T1000 (cell line): ENCODE measurements around the gene NAP1L4.

Experiments used
- DNase-seq: peaks from one replicate; lab custom pipeline; 2025; ENCODE audit warnings: mixed read lengths; lab: John Stamatoyannopoulos, UW

NAP1L4 gene

DNA sequence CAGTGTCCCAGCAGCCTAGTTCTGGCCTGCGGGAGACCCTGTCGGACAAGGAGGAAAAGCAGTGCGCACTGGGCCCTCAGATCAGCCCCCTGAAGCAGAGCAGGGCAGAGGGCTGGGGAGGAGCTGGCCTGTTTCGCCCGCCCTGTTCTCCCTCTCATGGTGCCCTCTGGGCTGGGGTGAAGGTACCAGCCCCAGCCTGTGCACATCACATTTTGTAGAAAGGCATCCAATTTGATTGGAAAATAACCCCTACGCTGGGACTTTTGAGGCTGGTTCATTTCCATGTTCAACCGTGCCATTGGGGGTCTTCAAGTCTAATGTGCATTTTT lies 832 bp upstream of the NAP1L4 start:
- no peak for DNase-seq

DNA sequence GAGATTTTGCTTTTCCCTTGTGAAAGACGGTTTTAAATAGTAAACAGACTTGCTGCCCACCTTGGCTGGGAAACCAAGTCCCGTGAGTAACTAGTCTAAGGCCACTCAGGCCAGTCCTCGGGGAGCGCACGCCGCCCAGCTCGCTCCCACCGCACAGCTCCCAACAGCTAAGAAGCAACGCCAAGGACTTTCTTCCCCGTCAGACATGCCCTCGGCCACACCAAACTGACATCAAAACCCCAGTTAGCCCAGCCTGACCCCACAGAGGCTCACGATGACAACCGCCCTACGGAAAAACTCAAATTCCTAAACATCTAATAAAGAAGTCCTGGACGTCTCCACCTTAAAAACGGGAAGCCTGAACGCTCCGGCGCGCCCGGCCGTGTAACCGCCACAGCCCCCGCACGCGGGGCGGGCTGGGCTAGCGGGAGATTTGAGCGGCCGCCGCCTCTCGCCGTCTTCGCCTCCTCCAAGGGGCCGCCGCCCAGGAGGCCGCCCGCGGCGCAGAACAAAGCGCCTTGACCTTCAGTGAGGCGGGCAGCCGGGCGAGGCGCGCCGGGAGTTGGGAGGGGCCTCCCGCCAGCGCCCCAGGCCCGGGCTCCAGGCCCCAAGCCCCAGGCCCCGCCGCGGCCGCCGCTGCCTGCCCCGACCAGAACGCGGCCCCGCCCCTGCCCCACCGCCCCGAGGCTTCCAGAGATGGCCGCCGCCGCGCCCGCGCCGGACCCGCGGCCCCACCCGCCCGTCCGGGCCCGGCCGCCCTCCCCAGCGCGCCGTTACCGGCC lies 486 bp downstream of the NAP1L4 start:
- peak; percentile 66 for DNase-seq

DNA sequence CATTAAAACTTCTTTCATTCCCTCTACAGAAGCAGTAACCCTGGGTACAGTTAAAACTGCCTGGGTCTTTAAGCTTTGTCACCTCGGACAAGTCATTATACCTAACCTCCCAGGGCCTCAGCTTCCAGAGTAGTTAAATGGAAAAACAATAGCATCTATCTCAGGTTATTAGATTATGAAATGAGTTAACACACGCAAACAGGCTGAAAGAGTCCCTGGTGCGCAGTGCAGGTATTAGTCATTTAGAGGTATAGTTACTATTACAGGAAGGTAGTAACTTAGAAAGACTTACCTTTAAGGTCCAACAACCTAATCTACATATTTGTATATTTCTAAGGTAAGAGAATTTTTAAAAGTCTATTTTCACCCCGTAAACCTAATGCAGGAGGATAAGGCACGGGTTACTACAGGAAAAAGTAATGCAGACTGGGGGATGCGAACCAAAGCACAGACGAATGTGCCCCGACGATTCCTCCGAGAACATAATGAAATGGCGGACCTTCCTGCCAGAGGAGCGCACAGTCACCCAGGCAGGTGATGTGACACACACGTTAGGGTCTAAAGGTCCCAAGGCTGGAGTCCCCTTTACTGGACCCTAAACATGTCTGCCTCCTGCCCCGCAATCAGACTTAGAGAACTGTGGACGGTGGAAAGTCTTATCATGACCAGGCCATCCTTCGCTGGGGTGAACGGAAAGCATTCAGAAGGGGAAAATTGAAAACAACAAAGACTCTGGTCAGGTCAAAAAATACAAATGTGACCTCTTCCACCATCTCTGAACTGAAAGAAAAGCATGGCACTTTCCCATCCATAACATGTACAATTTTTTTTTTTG lies 1.3 kb downstream of the NAP1L4 start:
- DNase-seq, result no peak

GRCh38 chr11:2989551-2989950 lies 2.6 kb downstream of the NAP1L4 start:
- DNase-seq, result no peak

DNA sequence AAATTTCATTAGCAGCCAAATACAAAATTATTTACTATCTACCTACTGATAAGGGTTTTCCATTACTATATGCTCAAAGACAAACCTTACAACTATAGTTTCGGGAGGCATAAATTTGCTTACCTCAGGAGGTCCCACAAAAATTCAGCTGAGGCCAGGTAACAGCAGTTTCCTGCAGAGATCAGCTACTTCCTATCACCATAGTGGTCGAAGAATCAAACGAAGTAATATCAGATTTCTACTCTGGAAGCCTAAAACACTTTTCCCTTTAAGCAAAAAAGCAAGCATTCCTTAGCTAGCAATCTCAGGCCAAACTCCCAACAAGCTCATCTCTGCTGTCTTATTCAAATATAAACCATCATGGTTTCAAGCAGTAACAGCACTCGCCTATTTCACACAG lies 3.1 kb downstream of the NAP1L4 start:
- no peak for DNase-seq

DNA sequence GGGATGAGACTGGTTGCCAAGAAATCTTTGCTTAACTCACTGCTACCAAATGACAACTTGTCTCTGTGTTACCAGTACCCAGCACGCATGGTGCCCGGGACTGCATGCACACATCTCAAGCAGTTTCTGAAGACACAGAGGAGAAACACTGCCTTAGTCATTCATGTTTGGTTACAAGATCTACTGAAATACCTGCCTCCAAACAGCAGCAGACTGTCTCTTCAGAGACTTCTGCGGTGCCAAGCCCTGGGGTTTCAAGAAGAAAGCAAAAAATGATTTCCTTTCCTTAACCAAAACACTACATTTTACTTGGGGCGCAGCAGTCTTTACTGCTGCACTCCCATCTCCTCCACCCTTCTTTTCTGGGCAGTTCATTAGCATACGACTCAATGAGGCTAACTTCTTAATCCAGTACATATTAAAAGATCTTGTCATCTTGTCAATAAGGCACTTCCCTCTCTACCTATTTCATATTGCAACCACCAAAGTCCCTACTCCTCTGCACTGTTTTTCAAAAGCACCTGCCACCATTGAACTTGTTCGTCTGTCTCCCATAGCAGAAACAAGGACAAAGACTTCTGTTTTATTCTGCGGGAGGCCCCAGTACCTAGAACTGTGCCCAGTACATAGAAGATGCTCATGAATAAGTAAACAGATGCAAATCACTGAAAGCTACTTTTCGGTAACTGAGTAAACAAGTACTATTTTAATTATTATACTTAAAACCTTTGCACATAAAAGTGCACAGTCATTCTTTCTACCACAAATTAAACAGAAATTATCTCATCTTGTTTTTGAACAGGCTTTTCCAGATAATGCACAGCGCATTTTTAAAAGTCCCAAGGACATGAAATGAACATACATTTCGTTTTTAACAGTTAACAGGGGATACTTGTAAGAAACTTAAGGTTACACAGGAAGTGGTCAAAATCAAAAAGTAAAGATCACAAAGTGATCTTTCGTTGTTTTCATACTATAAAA lies 4.0 kb downstream of the NAP1L4 start:
- DNase-seq, result no peak

GRCh38 chr11:2983908-2984307 lies 8.2 kb downstream of the NAP1L4 start:
- DNase-seq, result no peak

GRCh38 chr11:2982214-2982613 lies 9.9 kb downstream of the NAP1L4 start:
- DNase-seq, result no peak

DNA sequence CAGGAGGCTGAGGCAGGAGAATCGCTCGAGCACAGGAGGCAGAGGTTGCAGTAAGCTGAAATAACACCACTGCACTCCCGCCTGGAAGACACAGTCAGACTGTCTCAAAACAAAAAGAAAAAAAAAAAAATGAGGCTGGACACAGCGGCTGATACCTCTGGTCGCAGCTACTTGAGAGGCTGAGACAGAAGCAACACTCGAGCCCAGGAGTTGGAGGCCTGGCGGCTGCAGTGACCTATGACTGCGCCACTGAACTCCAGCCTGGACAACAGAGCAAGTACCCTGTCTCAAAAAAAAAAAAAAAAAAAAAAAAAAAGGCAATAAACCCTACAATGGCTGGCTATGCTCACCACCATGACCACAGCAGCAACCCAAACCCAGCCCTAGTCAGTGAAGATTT lies 11.0 kb downstream of the NAP1L4 start:
- DNase-seq, result no peak

GRCh38 chr11:2980168-2980840 lies 11.8 kb downstream of the NAP1L4 start:
- DNase-seq, result no peak

DNA sequence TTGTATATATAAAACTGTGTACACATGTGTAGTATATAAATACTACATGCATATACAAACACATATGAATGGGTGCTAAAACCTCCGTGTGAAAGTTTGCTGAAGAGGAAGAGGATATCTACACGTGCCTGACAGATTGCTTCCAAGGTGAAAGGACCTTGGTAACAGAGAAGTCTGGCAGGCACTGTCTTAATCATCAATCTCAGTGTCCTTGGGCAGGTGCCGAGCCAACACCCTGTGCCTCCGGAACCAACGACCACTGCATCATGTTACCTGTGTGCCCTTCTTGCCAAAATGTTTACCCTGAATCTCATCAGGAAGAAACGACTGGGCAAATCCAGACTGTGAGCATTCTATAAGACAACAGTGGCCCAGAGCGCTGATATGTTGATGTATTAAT lies 15.0 kb downstream of the NAP1L4 start:
- no peak for DNase-seq

DNA sequence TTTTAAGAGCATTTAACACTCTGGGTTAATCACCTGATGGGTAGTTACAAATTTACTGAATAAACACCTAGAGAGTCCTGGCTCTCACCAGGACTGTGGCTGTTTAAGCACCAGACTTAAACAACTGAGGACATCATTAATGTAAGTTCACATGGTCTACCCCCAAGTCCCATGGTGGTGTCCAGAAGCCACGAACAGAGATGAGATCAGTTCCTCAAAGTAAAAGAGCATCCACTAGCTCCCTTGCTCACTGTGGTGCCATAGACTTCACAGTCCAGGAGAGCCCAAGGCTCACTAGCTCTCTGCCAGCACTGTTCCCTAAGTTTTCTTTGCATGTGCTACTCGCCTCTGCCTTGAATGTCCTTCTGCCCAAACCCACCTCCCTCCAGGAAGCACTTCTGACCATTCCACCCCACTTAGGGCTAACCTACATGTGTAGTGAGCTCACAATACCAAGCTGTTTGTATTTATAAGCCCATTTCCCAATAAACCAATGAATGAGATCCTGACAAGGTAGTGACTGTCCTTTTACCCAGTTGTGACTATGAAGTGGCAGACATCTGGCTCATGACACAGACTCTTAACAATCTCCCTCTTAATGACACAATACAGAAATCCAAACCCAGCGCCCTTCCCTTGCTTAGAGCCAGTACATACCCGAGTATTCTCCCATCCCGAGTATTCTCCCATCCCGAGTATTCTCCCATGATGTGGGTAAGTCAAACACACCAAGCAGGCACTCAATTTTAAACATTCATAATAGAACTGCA lies 15.7 kb downstream of the NAP1L4 start:
- no peak for DNase-seq

DNA sequence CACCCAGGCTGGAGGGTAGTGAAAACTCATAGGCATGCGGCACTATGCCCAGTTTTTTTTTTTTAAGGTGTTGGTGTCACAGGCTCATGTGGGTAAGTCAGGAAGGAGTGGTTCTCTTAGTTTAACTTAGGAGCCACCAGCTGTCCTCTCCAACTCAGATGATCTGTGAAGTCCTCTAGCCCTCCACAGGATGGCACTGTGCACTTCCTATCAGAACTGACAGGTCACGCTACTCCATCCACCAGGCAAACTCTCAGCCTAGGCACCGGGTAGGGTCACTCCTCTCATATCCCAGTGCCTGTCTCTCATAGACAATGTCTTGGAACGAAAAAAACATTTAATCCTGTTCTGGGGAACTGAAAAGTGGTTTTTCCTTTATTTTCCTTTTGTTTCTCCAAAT lies 16.5 kb downstream of the NAP1L4 start:
- DNase-seq, result no peak

- no peak for DNase-seq
Measured at GRCh38 chr11:2974272-2974671, 17.9 kb downstream of the NAP1L4 start.

DNA sequence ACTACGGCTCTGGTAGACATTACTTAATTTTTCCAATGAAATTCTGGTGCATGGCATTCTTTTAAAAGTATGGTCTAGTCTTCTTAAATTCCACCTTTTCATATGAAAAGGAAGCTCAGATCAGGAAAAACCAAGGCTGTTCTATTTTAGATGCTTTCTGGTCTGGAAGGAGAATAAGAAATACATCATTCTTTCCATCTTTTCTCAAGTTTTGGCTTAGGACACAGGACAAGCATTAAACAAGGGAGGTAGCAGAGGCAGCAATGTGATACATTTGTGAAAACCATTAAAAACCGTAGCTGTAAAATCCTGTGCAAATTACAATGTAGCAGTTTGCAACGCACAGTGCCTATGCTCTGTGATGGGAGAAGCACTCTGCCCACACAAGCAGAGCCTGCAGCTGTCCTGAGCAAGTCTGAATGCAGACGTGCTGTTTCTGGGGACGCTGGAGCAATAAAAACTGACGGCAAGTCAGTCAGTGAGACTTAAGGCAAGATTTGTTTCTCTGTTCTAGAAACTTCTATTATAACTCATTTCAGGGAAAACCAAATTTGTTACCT lies 23.7 kb downstream of the NAP1L4 start:
- no peak for DNase-seq

GRCh38 chr11:2964782-2965181 lies 27.3 kb downstream of the NAP1L4 start:
- DNase-seq, result no peak

GRCh38 chr11:2963761-2964160 lies 28.4 kb downstream of the NAP1L4 start:
- DNase-seq, result no peak

DNA sequence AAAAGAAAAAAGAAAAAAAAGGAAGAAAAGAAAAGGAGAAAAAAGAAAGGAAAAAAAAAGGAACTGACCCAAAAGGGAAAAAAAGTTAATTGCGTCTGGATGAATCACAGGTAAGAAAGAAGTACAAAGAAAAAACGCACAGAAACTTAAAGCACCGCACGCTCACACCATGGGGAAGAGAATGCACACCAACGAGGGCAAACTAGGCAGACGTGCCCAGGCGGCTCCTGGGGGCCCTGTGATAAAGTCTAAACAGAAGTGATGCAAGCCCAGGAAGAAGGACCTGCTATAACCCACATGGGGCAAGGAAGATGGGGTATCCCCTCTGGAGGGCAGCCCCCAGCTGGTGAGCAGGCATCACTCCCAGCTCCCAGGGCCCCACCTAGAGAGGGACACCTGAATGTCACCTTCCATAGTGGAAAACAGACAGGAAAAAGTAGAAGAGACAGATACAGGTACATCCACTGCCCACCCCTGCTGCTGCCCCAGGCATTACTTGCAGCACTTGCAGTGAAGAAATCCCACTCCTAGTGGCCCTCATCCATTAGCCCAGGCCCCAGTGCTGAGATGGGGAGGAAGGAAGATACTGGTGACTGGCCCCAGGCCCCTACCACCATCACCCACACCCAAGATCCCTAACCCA lies 28.9 kb downstream of the NAP1L4 start:
- no peak for DNase-seq

DNA sequence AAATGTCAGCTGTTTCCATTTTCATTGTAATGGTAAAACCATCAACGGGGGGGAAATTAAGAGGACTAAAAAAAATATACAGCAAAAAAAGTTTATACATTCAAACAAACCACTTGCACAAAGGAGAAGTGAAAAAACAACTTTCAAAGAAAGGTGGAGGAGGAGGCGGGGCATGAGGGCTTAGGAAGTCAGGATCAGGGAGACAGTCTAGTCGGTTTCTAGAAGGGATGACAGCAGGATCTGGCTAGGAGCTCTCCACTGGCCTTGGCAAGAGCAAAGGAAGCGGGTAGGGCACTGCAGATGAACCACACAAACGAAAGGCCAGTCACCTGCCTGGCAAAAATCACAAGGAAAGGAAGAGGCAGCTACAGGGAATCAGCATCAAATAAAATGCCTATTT lies 31.0 kb downstream of the NAP1L4 start:
- no peak for DNase-seq

- no peak for DNase-seq
Measured at GRCh38 chr11:2960139-2960538, 32.0 kb downstream of the NAP1L4 start.
